GM12872 (cell line): ENCODE results near the gene RGS16.

ENCODE experiments used
- TF ChIP-seq, protein P1 (sequence below): IDR thresholded peaks from 3 replicates; pipeline ENCODE4 v1.5.1; 2011; ENCODE audit warnings: low read depth, mild to moderate bottlenecking, low read length, moderate library complexity; ENCODE audit not compliant: insufficient read depth

RGS16 gene, protein sequence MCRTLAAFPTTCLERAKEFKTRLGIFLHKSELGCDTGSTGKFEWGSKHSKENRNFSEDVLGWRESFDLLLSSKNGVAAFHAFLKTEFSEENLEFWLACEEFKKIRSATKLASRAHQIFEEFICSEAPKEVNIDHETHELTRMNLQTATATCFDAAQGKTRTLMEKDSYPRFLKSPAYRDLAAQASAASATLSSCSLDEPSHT

DNA sequence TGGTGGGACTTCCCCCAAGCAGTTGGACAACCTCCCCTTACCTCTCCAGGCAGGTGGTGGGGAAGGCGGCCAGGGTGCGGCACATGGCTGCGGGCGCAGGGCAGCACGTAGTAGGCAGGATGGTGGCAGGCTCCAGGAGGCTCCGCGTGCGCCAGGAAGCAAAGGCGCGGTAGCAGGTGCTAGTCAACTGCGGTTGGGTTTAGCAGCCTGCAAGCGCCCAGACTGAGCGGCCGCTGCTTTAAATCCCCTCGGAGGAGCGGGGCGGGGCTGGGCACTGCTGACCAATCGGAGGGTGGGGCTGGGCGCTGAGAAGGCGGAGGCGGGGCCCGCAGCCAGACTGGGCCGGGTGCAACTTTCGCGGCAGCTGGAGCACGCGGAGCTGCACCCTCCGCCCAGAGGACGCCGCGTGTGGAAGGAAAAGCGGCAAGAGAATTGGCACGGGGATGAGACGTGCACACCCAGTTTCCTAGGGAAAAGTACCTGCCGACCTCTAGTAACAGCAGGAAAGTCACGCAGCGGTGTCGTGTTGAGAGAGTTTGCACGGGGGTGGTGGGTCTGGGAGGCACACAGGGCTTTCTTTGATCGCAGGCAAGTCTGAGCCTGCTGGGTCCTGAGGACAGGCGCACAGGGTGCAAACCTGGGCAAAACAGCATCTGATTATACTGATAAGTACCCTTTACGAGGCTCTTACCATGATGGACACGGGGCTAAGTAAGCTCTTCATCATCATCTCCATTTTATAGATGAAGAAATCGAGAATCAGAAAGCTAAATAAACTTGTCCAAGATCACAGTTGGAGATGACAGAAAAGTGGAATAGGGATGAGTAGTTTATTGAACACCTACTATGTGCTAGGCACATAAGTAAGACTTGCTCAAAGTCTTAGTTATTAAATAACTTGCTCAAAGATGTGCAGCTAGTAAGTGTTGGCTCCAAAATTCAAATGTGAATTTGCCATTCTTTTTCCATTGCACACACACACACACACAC lies at the start of gene RGS16:
Gene RGS16 (minus strand): TSS at position 215 of the 990 bp plus-strand sequence. CDS start 130 bp downstream, at position 85.
- TF ChIP-seq, protein P1, sequence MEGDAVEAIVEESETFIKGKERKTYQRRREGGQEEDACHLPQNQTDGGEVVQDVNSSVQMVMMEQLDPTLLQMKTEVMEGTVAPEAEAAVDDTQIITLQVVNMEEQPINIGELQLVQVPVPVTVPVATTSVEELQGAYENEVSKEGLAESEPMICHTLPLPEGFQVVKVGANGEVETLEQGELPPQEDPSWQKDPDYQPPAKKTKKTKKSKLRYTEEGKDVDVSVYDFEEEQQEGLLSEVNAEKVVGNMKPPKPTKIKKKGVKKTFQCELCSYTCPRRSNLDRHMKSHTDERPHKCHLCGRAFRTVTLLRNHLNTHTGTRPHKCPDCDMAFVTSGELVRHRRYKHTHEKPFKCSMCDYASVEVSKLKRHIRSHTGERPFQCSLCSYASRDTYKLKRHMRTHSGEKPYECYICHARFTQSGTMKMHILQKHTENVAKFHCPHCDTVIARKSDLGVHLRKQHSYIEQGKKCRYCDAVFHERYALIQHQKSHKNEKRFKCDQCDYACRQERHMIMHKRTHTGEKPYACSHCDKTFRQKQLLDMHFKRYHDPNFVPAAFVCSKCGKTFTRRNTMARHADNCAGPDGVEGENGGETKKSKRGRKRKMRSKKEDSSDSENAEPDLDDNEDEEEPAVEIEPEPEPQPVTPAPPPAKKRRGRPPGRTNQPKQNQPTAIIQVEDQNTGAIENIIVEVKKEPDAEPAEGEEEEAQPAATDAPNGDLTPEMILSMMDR = no peak

DNA sequence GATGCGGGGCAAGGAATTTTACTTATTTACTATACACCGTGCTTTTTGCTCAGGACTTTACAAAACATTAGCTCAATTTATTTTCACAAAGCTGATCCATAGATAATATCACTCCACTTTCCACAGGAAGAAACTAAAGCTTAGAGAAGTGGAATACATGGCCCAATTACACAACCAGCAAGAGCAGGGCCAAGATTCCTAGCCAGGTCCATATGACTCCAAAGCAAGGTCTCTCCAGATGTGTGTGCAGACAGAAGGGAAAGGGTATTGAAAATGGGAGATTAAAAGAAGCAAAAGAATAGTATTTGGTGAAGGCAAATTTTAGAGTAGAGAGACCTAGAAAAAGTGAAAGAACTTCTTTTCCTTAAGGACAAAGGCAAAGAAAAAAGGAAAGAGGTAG lies 49.8 kb upstream of the RGS16 start:
- TF ChIP-seq, protein P1 = no peak

DNA sequence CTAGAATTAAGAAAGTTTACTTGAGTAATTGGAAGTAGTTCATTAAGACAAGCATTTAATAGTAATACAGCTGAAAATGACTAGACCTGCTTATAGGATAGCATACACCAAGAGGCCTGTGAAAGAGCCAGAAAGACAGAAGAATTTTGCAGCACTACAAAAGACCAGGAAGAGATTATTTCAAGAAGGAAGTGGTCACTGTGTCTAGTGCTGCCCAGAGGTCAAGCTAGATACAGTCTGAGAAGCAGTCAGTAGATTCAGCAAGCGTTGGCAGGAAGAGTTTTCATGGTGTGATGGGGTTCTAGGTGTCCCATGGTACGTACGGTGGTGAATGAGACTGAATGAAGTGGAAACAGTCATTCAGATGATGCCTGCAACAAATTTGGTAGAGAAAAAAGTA lies 48.7 kb upstream of the RGS16 start:
- TF ChIP-seq, protein P1 = no peak

DNA sequence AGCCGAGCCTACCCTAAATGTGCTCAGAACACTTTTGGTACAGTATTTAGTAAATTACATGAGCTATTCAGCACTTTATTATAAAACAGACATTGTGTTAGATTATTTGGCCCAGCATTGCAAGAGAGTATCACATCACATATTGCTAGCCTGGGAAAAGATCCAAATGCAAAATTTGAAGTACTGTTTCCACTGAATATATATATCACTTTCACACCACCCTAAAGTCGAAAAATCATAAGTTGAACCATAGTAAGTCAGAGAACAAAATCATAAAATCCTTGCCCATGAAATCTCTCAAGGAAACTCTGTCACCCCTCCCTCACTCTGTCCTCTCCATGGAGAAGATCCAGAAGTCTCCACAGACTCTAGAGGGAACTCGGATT lies 47.1 kb upstream of the RGS16 start:
- TF ChIP-seq, protein P1 = no peak

DNA sequence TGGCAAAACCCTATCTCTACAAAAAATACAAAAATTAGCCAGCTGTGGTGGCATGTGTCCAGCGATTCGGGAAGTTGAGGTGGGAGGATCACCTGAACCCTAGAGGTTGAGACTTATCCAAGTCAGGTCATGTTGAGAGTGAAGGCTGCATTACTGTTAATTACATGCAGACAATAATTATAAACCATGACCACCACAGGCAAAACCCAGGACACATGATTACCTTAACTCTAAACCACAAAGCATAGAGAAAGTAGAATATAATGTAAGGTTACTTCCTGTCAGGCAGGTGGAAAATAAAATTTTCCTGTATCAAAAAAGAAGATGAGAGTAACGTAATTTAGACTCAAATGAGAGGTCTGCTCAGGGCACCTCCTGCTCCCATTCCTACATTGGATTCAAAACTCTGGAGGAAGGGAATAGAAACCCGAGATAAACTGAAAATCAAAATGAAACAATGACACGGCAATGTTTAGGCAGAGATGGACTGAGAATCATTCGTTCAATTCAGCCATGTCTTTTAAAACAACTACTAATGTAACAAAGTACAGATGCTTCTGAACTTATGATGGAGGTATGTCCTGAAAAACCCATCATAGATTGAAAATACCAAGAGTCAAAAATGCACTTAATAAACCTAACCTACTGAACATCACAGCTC lies 46.6 kb upstream of the RGS16 start:
- TF ChIP-seq, protein P1 = no peak

DNA sequence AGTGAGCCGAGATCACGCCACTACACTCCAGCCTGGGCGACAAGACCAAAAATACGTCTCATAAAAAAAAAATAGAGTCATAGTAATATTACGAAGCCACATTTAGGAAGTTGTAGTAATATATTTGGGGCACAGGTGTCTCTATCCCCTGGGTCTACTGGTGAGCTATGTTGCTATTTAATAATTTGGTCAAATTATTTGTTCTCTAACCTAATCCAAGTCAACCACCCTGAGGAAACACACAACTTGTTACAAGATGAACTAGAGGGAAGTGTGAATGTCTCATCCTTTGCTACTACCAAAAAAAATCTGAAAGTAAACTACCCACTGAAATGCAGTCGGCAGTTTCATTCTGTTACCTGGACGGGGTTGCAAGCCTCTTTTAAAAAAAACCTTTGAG lies 44.9 kb upstream of the RGS16 start:
- TF ChIP-seq, protein P1 = no peak

DNA sequence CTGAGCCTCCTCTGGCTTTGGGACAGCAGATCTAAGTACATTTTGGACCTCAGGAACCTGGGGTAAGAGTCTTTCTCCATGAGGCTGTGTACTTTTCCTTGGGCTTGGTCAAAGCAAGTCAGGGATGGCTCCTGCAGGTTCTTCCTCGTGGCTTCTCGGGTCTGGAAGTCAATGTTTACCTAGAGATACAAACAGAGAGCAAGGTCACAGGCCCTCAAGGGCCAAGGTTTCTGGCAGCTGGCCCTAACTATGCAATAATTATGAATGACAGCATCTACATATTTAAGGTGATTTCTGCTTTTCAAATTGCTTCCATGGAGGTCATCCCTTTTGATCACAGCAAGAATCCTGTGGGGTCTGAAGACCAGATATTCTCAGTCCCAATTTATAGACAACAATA lies 42.5 kb upstream of the RGS16 start:
- TF ChIP-seq, protein P1 = no peak
